ENCODE data around the gene THADA.
"Not testable (repeated sequence)": the region's sequence is repeated elsewhere in the genome, so short reads cannot be mapped to it uniquely, and the experiment has no call there.

Gene THADA

DNA sequence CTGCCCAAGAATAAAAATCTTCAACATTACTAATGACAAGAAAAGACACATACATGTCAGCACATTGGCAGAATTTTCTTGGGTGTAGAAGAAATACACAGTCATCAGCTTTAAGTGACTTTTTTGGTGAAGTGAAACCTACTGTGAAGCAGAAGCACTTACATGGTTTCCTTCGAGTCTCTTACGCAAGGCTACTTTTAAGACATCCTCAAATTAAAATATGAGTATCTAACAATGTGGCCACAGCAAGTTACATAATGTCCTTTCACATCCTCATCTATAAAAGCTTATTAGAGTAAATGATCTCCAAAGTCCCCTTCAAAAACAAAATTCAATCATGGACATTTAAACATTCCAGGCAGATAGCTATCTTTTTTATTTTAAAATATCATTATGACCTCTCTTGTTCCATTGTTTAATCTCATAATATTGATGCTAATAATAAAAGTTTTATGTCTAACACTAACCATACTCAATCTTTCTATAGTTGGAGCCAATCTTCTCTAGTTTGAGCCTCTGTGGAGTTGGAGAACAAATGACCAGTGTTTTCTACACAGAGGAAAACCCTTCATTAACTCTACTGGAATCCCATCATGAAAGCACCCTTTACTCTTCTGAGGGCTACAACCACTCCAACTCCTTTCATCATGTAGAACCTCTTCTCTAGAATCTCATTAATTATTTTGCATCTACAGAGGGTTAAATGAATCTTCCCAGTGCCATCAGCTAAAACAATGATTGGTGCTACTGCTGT is 187.3 kb downstream of the THADA start:
- no peak for DNase-seq

DNA sequence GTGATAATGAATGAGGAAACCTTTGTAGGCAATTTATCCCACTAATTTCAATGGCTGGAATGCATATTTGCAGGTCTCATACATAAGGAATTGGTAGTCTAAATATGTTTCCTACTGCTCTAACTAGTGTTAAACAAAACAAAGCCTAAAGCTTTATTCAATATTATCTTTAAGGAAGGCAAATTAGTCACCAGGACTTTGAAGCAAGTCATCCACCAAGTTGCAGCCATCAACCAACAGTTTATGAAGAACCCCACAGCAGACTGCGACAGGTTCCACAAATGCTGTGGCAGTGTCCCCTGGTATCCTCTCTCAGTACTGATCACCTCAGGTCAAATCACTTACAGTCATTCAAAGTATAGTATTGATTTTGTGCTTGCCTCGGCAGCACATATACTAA is 187.9 kb downstream of the THADA start:
- no peak for DNase-seq

- no peak for DNase-seq
Observed at GRCh38 chr2:43406651-43407279, 189.1 kb downstream of the THADA start.

GRCh38 chr2:43405829-43406228 is 190.0 kb downstream of the THADA start:
- DNase-seq = no peak

DNA sequence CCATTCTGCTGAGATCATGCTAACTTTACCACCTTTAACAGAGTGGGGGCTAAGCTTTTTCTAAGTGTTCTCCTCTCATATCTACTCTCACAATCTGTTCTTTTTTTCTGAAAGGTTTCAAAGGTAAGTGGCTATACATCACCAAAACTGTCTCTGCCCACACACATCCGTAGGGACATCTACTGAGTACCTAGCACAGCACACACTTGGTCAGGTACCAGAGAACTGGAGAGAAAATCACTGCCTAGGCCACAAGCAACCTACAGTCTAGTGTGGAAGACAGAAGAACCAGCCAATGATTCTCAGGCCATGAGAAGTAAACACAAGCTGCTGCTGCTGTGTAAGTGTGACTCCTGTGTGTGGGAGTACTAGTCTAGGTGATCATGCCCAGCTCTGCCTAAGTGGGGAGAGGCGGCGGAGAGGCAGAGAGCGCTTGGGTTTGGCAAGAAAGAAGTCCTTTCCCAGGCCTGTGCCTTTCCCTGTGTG is 193.3 kb downstream of the THADA start:
- DNase-seq = no peak

DNA sequence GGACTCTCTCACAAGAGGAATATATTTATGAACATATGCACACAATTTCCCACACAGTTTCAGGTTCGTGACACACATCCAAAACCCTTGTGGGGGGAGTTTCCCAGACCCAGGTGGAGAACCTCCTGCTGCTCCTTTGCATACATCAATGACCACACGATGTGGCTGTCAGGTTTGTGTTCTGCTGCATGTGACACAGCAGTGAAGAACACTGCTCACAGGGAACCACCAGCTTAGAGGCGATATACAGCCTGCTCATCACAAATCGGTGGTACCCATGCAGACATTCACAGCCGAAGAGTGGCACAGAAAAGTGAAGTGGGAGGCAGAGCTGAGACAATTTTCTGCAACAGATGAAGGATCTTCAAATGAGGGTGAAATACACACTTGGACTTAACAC is 193.8 kb downstream of the THADA start:
- DNase-seq = no peak

GRCh38 chr2:43400508-43400907 is 195.3 kb downstream of the THADA start:
- no peak for DNase-seq

DNA sequence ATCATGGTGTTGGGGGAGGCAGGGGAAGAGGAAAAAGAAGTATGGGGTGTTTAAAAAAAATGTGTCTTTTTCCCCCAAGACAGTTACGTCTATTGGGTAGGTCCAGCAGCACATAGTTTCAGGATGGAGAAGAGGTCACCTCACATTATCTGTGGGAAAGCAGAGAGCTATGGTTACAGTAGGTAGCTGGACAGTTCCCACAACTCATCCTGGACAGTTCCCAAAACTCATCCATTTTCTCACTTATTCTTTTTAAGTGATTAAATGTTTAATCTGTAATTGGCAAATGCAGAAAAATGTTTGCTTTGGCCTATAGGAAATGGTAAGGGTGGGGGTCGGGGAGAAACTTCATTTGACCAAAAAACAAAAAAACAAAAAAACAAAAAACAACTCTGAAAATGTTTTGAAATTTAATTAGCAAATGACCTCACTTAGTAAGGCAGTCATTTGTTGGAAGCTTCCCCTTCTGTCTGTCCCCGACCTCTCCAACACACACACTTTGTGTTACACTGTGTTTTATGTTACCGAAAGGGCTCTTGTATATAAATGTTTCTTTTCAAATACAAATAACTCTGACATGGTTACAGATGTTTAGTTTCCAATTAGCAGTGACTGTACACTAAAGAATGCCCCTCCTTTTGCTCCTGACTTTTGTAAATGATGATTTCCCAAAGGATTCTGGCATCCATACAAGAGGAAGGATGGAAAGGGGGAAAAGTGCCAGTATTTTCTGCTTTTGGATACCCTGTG is 196.1 kb downstream of the THADA start:
- no peak for DNase-seq

GRCh38 chr2:43399098-43399497 is 196.7 kb downstream of the THADA start:
- DNase-seq = no peak

- DNase-seq = no peak
Observed at GRCh38 chr2:43397821-43398220, 198.0 kb downstream of the THADA start.

GRCh38 chr2:43397411-43397810 is 198.4 kb downstream of the THADA start:
- no peak for DNase-seq

DNA sequence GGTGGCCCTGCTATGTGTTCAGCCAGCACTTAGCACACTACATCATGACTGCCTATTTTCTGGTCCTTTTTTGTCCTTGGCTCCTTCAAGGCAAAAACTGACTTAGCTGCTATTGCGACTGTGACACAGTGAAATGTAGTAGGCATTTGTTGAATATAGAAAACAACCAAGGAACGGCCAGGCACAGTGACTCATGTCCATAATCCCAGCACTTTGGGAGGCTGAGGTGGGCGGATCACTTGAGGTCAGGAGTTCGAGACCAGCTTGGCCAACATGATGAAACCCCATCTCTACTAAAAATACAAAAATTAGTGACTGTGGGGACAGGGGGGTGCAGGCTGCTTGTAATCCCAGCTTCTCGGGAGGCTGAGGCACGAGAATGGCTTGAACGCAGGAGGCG is 199.5 kb downstream of the THADA start:
- not testable (repeated sequence) for DNase-seq

DNA sequence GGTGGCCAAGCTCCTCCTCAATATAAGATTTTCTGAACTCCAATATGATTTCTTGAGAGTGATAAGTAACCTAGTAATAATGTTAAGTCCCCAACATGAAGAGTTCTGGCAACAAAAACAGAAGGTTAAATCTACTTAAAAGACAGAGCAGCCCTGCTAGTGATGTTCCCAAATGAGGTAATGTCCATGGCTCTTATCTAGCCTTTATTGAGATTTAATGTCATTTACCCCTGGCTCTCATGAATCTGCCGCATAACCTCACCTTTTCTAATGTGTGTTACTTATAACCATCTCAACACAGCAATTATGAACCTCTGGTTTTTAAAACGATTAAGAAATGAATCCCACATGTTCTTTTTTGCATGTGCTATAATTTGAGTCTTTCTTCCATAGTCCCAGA is 201.9 kb downstream of the THADA start:
- DNase-seq = no peak

- no peak for DNase-seq
Observed at GRCh38 chr2:43391878-43392215, 204.0 kb downstream of the THADA start.

DNA sequence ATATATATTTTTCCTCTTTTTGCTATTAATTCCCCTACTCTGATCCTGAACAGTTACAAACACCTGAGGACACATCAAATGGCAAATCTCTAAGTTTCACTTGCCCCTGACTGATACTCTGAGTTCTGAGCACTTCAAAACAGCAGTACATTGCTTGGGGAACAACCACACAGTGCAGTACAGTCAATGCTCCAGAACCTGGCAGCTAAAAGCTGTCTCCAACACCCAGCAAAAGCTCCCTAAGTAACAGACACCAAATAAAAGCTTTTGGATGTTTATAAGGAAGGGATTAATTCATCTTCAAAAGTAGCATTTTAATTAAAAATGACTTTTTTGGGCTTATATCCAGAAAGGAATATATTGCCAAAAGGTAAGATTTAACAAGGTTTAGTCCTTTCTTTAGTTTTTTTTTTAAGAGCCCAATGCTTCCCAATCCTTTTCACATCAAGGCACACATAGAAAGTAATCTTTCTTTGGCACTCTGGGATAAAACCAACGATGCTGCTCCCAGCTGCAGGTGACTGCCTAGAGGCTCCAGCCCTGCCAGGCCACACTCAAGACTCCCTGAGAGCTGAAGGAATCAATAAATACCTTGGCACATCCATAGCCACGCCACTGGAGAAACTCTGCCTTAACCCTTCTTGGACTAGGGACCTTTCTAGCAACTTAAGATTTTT is 204.5 kb downstream of the THADA start:
- DNase-seq = no peak

DNA sequence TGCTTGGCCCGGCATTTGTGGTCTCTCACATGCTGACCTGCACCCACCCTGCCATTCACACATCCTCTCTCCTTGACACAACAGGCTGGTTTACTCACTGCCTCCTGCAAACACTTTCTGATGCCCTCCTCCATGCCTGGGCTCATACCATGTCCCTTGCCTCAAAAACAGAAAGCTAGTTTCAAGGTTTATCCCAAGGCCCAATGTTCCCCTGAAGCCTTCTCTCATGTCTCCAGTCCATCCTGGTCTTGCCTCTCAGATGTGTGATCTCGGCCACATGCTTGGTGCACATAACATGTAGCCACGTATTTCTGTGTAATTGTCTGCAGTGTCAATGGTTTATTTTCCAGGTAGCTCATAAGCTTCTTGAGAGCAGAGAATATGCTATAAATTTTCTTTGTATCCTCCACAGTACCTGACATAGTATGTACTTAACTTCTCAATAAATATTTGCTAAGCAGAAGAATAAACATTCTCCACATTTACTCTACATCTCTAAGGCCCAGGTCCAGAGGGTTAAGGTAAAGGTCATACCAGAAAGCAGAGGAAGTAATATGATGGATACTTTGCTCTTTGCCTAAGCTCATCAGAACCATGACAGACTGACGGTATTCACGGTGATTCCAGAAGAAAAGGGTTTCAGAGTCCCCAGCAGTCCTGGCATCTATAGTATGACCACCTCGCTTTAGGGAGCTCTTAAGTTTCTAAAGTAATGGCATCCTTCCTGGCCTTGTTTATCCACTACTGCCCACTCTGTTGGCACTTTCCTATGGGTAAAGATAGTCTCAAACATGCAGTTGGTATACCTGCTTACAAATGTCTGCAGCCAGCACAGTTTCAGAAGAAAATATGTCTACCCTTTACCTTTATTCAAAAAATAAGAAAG is 206.0 kb downstream of the THADA start:
- DNase-seq = no peak

DNA sequence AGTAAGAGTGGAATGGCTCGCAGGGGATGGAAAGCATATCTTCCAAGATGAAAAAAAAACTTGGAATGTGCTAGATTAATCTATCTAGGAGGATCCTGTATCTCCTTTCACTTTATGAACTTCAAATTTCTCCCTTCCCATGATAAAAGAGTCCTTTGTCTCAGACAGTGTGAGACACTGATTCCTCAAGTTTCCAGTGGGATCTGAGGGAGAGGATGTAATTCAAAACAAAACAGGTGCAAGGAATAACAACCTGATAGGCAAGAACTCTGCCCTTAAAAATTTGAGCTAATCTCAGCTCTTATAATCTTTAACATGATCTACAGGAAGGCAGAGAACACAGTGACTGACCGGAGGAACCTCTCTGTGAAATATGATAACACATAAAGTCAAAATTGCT is 207.5 kb downstream of the THADA start:
- DNase-seq = no peak

DNA sequence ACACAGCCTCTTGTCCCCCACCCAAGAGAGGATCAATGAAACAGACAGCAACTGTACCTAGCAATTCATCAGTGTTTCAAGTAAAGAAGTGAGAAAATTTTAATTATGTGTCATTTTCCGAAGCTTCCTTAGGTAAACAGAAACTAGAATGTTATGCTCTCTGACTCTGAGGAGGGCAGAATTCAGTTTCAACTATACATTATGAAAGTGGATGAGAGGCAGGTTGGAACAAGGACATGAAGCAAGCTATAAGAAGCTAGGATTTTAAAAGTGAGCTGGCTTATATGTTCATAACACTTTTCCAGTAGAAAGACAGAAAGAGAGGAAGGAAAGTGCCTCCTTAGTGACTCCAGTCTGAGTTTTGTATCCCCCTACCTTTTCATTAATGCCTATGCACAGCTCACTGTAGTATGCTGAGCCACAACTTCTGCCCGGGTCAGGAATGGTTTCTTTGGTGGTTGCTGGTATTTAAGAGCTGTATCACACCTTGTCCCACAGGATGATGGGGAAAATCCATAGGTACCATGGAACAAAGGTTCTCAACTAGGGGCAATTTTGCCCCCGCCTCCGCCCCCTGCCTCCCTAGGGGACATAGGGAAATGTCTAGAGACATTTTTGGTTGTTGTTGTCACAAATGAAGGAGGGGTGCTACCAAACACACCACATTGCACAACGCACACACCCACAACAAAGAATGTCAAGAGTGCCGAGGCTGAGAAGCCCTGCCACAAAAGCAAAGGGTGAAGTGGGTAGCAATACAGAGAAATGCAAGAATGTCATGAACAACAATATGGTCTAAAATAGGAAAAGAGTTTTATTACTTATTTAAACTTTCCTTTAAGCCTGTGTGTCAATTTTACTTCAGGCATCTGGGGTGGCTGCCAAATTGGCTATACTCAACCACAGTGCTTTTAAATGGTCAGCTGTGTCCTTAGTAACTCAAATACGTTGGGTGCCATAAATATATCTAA is 208.5 kb downstream of the THADA start:
- no peak for DNase-seq

DNA sequence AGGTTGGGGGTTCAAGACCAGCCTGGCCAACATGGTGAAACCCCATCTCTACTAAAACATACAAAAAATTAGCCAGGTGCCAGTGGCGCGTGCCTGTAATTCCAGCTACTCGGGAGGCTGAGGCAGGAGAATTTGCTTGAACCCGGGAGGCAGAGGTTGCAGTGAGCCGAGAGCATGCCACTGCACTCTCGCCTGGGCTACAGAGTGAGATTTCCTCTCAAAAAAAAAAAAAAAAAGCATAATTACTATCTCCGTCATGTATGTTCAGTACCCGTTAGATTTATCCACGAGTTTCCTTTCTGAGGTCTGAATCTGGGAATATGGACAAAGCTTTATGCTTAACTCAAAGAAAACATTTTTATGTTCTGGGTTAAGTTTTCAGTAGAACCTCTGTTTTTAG is 209.2 kb downstream of the THADA start:
- not testable (repeated sequence) for DNase-seq

- no peak for DNase-seq
Observed at GRCh38 chr2:43384143-43384542, 211.7 kb downstream of the THADA start.

- DNase-seq = no peak
Observed at GRCh38 chr2:43383533-43383932, 212.3 kb downstream of the THADA start.

All from activated naive CD4-positive, alpha-beta T cell (primary cell).